ENCODE measurements around the gene RCSD1.

The RCSD1 gene

GRCh38 chr1:167670563-167670962 lies 40.5 kb downstream of the RCSD1 start:
- no peaks in the 10 kb centered on the region for H3K79me2 ChIP-seq (ENCODE audit: control insufficient read depth, insufficient read depth, low read length, poor library complexity)
- no peak overlapping the region for H4K8ac ChIP-seq (ENCODE audit: low read depth, low read length)
- H3K4me2 ChIP-seq (ENCODE audit: low read length) = no peak overlapping the region
- peak overlapping the region; percentile 9 for H3K18ac ChIP-seq (ENCODE audit: low read length)
- peak overlapping the region; percentile 46 for H2BK12ac ChIP-seq (ENCODE audit: low read length)
- no peak overlapping the region for H2AFZ ChIP-seq (ENCODE audit: insufficient read depth, low read length, poor library complexity)
- H2BK120ac ChIP-seq (ENCODE audit: insufficient read depth, low read length, poor library complexity) = peak overlapping the region; percentile 52
- peak overlapping the region; percentile 67 for H2AK5ac ChIP-seq (ENCODE audit: low read length)
- H2BK5ac ChIP-seq (ENCODE audit: low read depth, low read length, poor library complexity) = peak overlapping the region; percentile 6
- no peak overlapping the region for H3K23ac ChIP-seq (ENCODE audit: low read length)
- H3K9ac ChIP-seq (ENCODE audit: low read length) = no peak overlapping the region
- H3K14ac ChIP-seq (ENCODE audit: low read length) = peak overlapping the region; percentile 61
- H4K12ac ChIP-seq (ENCODE audit: low read depth, low read length) = no peak overlapping the region
- H3K79me1 ChIP-seq (ENCODE audit: low read length) = peaks cover 11% of the 10 kb centered on the region
- no peak overlapping the region for H3K4me3 ChIP-seq (ENCODE audit: low read depth, low read length)
- H3K36me3 ChIP-seq (ENCODE audit: control insufficient read depth in 1 of 2, insufficient read depth in 2 of 2, low read length in 2 of 2) = no peaks in the 10 kb centered on the region
- H3K4ac ChIP-seq (ENCODE audit: low read depth, low read length) = peak overlapping the region; percentile 6
- peak overlapping the region; percentile 63 for H4K91ac ChIP-seq (ENCODE audit: low read depth, low read length)
- no peaks in the 10 kb centered on the region for H3K27me3 ChIP-seq (ENCODE audit: insufficient read depth, low read length)
- no peak for DNase-seq
- no peaks in the 10 kb centered on the region for H3K9me3 ChIP-seq (ENCODE audit: insufficient read depth, low read depth, low read length)
- WGBS (ENCODE audit: extremely low coverage, insufficient coverage, insufficient read length) = no CpG with 5 or more reads among the region's 2 CpGs
- no peak overlapping the region for H3K27ac ChIP-seq (ENCODE audit: low read depth, low read length)
- H3K4me1 ChIP-seq (ENCODE audit: control insufficient read depth in 1 of 2, insufficient read depth in 2 of 2, low read length in 2 of 2) = peaks cover 19 to 25% of the 10 kb centered on the region in 2 experiments

DNA sequence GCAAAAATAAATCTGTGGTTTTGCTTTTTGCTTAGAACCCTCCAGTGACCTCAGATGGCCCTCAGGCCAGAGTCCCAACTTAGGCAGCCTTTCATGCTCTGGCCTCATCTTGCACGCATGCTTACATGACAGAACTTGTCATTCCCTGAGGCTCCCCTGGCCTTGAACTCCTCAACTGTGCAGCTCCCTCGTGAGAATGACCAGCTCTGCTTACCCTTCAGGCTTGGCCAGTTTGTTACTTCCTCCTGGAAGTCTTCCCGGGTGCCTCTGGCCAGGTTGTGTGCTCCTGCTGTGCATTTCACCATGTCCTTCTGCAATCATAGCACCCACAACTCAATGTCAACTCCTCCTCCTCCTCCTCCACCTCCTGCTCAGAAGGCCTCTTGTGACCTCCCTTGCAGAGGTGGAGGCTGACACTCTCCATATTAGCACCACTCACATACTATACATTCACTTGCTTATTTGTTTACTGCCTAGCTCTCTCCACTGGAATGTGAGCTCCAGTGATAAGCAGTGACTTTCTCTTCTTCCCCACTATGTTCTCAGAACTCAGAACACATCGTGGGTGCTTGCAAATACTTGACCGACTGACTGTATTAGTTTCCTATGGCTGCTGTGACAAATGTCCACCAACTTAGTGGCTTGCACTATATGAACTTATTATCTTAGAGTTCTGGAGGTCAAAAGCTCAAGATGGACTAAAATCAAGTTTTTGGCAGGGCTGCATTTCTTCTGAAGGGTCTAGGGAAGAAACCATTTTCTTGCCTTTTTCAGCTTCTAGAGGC lies 41.9 kb downstream of the RCSD1 start:
- Histone ChIP-seq H2AFZ (ENCODE audit: insufficient read depth, low read length, poor library complexity) (no peak overlapping the region), H2AK5ac (ENCODE audit: low read length) (no peak overlapping the region), H3K36me3 (ENCODE audit: control insufficient read depth in 1 of 2, insufficient read depth in 2 of 2, low read length in 2 of 2) (no peaks in the 10 kb centered on the region), H3K9me3 (ENCODE audit: insufficient read depth, low read depth, low read length) (no peaks in the 10 kb centered on the region), H4K12ac (ENCODE audit: low read depth, low read length) (no peak overlapping the region), H2BK5ac (ENCODE audit: low read depth, low read length, poor library complexity) (no peak overlapping the region), H3K23ac (ENCODE audit: low read length) (no peak overlapping the region), H3K18ac (ENCODE audit: low read length) (no peak overlapping the region), H3K14ac (ENCODE audit: low read length) (no peak overlapping the region), H3K9ac (ENCODE audit: low read length) (no peak overlapping the region), H3K79me2 (ENCODE audit: control insufficient read depth, insufficient read depth, low read length, poor library complexity) (no peaks in the 10 kb centered on the region), H3K4me1 (ENCODE audit: control insufficient read depth in 1 of 2, insufficient read depth in 2 of 2, low read length in 2 of 2) (peaks cover 14 to 21% of the 10 kb centered on the region in 2 experiments), H4K8ac (ENCODE audit: low read depth, low read length) (no peak overlapping the region), H2BK120ac (ENCODE audit: insufficient read depth, low read length, poor library complexity) (no peak overlapping the region), H3K27ac (ENCODE audit: low read depth, low read length) (no peak overlapping the region), H3K27me3 (ENCODE audit: insufficient read depth, low read length) (no peaks in the 10 kb centered on the region), H3K4ac (ENCODE audit: low read depth, low read length) (no peak overlapping the region), H4K91ac (ENCODE audit: low read depth, low read length) (no peak overlapping the region), H2BK12ac (ENCODE audit: low read length) (no peak overlapping the region), H3K4me2 (ENCODE audit: low read length) (no peak overlapping the region), H3K4me3 (ENCODE audit: low read depth, low read length) (no peak overlapping the region), H3K79me1 (ENCODE audit: low read length) (peaks cover 11% of the 10 kb centered on the region)
- DNase-seq = peak; percentile 26 to 33
- no CpG with 5 or more reads among the region's 5 CpGs for WGBS (ENCODE audit: extremely low coverage, insufficient coverage, insufficient read length)

- H3K27ac ChIP-seq (ENCODE audit: low read depth, low read length) = no peak overlapping the region
- H3K4me2 ChIP-seq (ENCODE audit: low read length) = no peak overlapping the region
- no peaks in the 10 kb centered on the region for H3K9me3 ChIP-seq (ENCODE audit: insufficient read depth, low read depth, low read length)
- H4K8ac ChIP-seq (ENCODE audit: low read depth, low read length) = no peak overlapping the region
- peaks cover 14 to 21% of the 10 kb centered on the region in 2 experiments for H3K4me1 ChIP-seq (ENCODE audit: control insufficient read depth in 1 of 2, insufficient read depth in 2 of 2, low read length in 2 of 2)
- no peak overlapping the region for H2AFZ ChIP-seq (ENCODE audit: insufficient read depth, low read length, poor library complexity)
- no peak overlapping the region for H3K18ac ChIP-seq (ENCODE audit: low read length)
- H3K4me3 ChIP-seq (ENCODE audit: low read depth, low read length) = no peak overlapping the region
- H2BK12ac ChIP-seq (ENCODE audit: low read length) = no peak overlapping the region
- H2AK5ac ChIP-seq (ENCODE audit: low read length) = no peak overlapping the region
- no peak overlapping the region for H4K91ac ChIP-seq (ENCODE audit: low read depth, low read length)
- no peak overlapping the region for H2BK5ac ChIP-seq (ENCODE audit: low read depth, low read length, poor library complexity)
- no peak overlapping the region for H3K9ac ChIP-seq (ENCODE audit: low read length)
- no peak for DNase-seq
- no peak overlapping the region for H3K14ac ChIP-seq (ENCODE audit: low read length)
- no peak overlapping the region for H3K23ac ChIP-seq (ENCODE audit: low read length)
- no peak overlapping the region for H2BK120ac ChIP-seq (ENCODE audit: insufficient read depth, low read length, poor library complexity)
- no peak overlapping the region for H4K12ac ChIP-seq (ENCODE audit: low read depth, low read length)
- peaks cover 8% of the 10 kb centered on the region for H3K79me1 ChIP-seq (ENCODE audit: low read length)
- no peaks in the 10 kb centered on the region for H3K27me3 ChIP-seq (ENCODE audit: insufficient read depth, low read length)
- H3K4ac ChIP-seq (ENCODE audit: low read depth, low read length) = no peak overlapping the region
- no CpG with 5 or more reads among the region's 4 CpGs for WGBS (ENCODE audit: extremely low coverage, insufficient coverage, insufficient read length)
- H3K79me2 ChIP-seq (ENCODE audit: control insufficient read depth, insufficient read depth, low read length, poor library complexity) = no peaks in the 10 kb centered on the region
- H3K36me3 ChIP-seq (ENCODE audit: control insufficient read depth in 1 of 2, insufficient read depth in 2 of 2, low read length in 2 of 2) = no peaks in the 10 kb centered on the region
Measured at GRCh38 chr1:167672831-167673230, 42.8 kb downstream of the RCSD1 start.

- no peaks in the 10 kb centered on the region for H3K27me3 ChIP-seq (ENCODE audit: insufficient read depth, low read length)
- H3K23ac ChIP-seq (ENCODE audit: low read length) = no peak overlapping the region
- no CpG with 5 or more reads among the region's 4 CpGs for WGBS (ENCODE audit: extremely low coverage, insufficient coverage, insufficient read length)
- H2AK5ac ChIP-seq (ENCODE audit: low read length) = no peak overlapping the region
- no peak overlapping the region for H3K14ac ChIP-seq (ENCODE audit: low read length)
- no peak overlapping the region for H4K91ac ChIP-seq (ENCODE audit: low read depth, low read length)
- H2BK5ac ChIP-seq (ENCODE audit: low read depth, low read length, poor library complexity) = no peak overlapping the region
- H2BK12ac ChIP-seq (ENCODE audit: low read length) = no peak overlapping the region
- peaks cover 8% of the 10 kb centered on the region for H3K79me1 ChIP-seq (ENCODE audit: low read length)
- no peak overlapping the region for H3K4me3 ChIP-seq (ENCODE audit: low read depth, low read length)
- H4K8ac ChIP-seq (ENCODE audit: low read depth, low read length) = no peak overlapping the region
- H3K9ac ChIP-seq (ENCODE audit: low read length) = no peak overlapping the region
- H3K18ac ChIP-seq (ENCODE audit: low read length) = no peak overlapping the region
- H3K4me1 ChIP-seq (ENCODE audit: control insufficient read depth in 1 of 2, insufficient read depth in 2 of 2, low read length in 2 of 2) = peaks cover 14 to 22% of the 10 kb centered on the region in 2 experiments
- no peaks in the 10 kb centered on the region for H3K79me2 ChIP-seq (ENCODE audit: control insufficient read depth, insufficient read depth, low read length, poor library complexity)
- no peak overlapping the region for H4K12ac ChIP-seq (ENCODE audit: low read depth, low read length)
- H2BK120ac ChIP-seq (ENCODE audit: insufficient read depth, low read length, poor library complexity) = no peak overlapping the region
- no peak overlapping the region for H2AFZ ChIP-seq (ENCODE audit: insufficient read depth, low read length, poor library complexity)
- no peak overlapping the region for H3K4ac ChIP-seq (ENCODE audit: low read depth, low read length)
- DNase-seq = no peak
- no peak overlapping the region for H3K4me2 ChIP-seq (ENCODE audit: low read length)
- H3K27ac ChIP-seq (ENCODE audit: low read depth, low read length) = no peak overlapping the region
- H3K36me3 ChIP-seq (ENCODE audit: control insufficient read depth in 1 of 2, insufficient read depth in 2 of 2, low read length in 2 of 2) = no peaks in the 10 kb centered on the region
- H3K9me3 ChIP-seq (ENCODE audit: insufficient read depth, low read depth, low read length) = no peaks in the 10 kb centered on the region
Measured at GRCh38 chr1:167673265-167673664, 43.2 kb downstream of the RCSD1 start.

All from trophoblast cell (in vitro differentiated cells and primary cell).